Head of caudate nucleus (tissue), 42 donors: Measurements from ENCODE around the gene DTNB.

Source experiments
- DNase-seq, 42 donors: peaks; one replicate each; pipeline versions ENCODE4 v3.0.0 to v3.0.0-alpha.2; 2020 to 2021; ENCODE audit warnings: mixed read lengths in 7 of 42
- intact Hi-C: fragments of 100-400 bp; cut with DNase I; formaldehyde crosslinking; loops from one replicate; pipeline ENCODE4 v1.15.0; 2022

DTNB gene

DNA sequence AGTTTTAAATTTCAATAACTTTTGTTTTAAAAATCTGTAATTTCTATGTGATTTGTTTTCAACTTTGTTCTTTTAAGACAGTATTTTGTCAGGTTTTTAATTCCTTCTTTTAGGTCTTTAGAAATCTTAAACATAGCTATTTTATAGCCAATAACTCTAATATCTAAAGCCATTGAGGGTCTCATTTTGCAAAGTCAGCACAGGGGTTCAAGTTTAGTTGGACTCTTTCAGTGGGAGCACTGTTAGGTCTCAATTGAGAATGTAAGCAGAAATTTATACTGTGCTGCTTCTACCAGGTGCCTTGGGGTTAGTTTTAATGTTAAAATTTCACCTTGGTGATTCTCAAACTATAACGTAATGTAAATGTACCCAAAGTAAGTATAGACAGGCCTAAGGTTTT is 226.4 kb downstream of the DTNB start:
- intact Hi-C loops, result no loop called here
- no peak for DNase-seq

GRCh38 chr2:25446122-25446521 is 227.3 kb downstream of the DTNB start:
- DNase-seq, result no peak
- intact Hi-C loops, result no loop called here

DNA sequence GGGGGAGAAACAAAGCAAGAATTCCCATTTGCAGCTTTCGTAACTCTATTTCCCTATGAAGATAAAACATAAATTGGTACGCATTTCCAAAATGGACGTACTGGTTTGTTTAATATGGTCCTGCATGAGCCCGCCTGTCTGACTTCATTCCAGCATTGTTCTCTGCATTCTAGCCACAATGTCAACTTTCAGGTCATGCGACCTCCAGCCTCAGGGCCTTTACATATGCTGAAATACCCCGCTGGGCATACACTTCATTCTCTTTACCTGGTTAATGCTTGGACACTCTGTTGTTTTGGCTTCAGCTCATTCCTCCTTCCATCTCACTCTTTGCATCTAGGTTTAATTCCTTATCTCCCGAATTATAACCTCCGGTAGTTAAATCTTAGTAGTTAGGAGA is 227.9 kb downstream of the DTNB start:
- DNase-seq, result no peak
- intact Hi-C loops, result no loop called here

DNA sequence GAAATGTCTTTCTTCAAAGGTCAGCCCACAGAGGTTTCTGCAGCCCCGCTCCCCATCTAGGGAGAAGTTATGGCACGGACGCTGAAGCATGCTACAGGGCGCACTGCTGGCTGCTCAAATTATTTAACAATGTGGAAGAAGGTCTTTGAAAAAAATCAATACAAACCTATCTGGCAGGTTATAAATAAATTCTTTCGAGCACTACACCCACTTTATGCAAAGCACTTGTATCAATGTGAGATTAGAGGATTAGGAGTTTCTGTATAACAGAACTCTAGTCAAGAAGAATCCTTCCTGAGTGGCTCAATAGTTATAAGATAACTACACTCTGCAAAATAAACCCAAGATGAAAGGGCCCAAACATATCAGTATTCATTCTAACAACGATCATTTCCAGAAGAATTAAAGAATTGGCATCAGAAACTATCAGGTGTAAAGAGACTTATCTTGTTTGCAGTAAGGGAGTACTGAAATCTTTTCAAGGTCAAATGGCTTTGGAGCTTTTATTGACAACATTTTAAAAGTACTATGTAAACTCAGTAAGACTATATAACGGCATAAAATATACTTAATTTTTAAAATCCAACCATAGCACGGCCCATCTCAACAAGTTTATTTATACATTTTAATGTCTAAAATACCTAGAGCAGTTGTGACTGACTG is 228.6 kb downstream of the DTNB start:
- DNase-seq, result peak in 2 of 42 donors; percentile 11
- intact Hi-C loops, result no loop called here

DNA sequence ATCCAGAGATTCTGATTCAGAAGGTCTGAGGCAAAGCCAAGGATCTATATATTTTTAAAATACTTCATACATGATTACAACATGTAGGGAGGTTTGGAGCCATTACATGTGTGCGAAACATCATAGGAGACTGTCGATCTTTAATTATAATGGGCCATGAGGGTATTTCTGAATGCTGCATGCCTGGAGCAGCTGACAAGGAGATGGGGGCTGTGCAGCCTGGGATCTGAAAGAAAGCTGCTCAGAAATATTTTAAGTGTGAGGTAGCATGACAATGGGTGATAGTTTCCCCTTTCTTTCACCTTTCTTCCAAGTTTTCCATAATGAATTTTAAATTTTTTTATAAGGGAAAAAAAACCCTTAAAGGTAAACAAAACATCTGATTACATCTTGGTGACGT is 229.6 kb downstream of the DTNB start:
- intact Hi-C loops, result no loop called here
- DNase-seq, result no peak

DNA sequence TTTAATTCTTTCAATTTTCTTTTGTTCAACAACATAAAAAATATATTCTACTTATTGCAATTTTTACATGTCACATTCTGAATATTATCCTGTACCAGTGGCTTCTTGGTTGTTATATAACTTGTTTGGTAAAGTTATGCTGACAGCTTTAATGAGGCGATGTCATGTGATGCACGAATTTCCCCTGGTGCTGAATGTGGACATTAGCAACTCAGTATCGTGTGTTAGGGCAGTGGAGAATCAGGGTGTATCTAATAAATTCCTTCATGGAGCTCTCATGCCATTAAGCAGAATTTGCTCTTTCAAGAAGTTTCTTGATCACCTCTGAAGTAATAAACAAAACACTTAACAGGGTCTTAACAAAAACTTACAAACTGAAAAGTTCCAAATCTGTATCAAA is 232.0 kb downstream of the DTNB start:
- no peak for DNase-seq
- intact Hi-C loops, result no loop called here

DNA sequence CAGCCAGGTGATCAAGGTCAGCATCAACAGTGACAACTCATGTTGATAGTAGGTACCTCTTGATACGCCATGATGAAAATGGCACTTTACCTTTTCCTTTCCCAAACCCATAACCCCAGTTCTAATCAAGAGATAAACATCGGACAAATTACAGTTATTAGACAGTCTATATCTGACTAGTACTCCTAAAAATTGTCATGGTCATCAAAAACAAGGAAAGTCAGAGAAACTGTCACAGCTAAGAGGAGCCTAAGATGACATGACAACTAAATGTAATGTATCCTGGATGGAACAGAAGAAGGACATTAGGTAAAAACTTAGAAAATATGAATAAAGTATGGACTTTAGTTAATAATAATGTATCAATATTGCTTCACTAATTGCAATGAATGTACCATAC is 234.6 kb downstream of the DTNB start:
- intact Hi-C loops, result no loop called here
- DNase-seq, result no peak

DNA sequence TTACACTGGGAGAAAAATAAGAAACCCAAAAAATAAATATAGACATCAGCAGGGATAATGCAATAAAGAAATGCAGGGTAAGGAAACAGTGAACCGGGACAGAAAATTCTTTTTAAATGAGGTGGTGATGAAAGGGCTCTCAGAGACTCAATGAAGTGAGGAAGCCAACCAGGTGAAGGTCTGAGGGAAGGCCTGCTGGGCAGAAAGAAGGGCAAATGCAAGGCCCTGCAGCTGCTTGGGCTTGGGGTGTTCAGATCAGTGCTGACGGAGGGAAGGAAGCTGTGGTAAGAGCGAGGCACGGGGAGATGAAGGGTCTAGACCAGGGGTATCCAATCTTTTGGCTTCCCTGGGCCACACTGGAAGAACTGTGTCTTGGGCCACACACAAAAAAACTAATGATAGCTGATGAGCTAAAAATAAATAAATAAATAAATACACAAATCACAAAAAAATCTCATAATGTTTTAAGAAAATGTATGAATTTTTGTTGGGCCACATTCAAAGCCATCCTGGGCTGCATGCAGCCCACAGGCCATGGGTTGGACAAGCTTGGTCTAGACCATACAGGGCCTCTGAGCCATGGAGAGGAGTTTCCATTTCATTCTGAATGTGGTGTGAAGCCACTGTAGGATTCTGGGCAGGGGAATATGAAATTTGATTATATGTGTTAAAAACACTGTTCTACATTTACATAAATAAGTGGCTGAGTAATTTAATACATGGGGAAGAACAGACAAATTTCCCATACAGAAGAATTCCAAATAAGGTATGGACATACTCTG is 235.3 kb downstream of the DTNB start:
- intact Hi-C loops, result no loop called here
- no peak for DNase-seq

DNA sequence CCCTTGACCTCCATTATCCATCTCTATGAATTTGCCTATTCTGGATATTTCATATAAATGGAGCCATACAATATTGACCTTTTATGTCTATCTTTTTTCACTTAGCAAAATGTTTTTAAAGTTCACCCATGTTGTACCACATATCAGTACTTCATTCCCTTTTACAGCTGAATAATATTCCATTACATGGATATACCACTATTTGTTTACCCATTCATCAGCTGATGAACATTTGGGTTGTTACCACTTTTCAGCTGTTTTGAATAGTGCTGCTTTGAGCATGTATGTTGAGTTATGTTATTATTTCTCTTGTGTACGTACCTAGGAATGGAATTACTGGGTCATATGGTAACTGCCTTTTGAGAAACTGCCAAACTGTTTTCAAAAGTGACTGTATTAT is 238.0 kb downstream of the DTNB start:
- intact Hi-C loops, result no loop called here
- no peak for DNase-seq

GRCh38 chr2:25431604-25432003 is 241.8 kb downstream of the DTNB start:
- intact Hi-C loops, result no loop called here
- no peak for DNase-seq

DNA sequence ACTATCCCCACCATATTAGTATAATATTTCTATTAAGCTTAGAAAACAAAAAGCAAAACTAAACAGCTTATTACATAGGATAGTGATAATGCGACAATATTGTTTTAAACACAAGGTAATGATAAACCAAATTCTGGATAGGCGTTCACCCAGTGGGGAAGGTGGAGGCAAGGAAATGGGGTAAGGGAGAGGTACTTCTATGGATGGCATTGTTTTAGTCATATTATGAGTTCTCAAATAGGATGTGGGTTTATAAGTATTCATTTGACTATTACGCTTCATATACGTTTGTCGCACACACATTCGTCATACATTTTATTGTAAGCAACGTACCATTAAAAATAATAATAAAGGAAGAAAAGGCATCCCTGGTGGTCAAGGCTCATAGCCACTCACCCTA is 242.8 kb downstream of the DTNB start:
- intact Hi-C loops, result no loop called here

DNA sequence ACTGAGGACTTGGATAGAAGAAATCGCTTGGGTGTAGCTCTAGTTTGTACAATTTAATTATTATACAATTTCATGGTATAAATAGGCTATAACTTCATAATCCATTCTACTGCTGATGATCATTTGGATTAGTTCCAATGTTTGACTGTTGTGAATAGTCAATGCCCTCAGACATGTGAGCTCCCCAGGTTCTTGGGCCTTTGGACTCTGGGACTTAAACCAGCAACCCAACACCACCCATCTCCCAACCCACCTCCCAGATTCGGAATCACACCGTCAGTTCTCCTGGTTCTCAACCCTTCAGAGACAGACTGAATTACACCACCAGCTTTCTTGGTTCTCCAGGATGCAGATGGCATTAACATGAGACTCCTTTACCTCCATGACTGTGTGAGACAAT is 247.1 kb downstream of the DTNB start:
- no peak for DNase-seq
- intact Hi-C loops, result no loop called here

More for the DNA sequence above, 242.8 kb downstream of the DTNB start:
- DNase-seq, result no peak

DNA sequence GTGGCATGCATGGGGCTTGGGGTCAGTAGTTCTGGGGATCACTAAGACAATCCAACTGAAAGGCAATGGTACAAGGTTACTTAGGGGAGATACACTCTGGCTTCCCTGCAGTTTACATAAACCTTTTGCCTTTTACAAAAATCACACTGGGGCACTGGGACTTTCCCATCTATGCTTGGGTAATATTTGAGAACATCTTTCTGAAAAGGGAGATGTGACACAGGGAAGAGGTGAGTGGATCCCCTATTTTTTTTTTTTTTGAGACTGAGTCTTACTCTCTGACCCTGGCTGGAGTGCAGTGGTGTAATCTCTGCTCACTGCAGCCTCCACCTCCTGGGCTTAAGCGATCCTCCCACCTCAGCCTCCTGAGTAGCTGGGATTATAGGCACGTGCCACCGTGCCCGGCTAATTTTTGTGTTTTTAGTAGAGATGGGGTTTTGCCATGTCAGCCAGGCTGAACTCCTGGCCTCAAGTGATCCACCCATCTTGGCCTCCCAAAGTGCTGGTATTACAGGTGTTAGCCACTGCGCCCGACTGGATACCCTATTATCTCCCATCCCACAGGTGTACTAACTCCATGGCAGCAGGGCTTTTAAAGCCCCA is 248.8 kb downstream of the DTNB start:
- intact Hi-C loops, result no loop called here

DNA sequence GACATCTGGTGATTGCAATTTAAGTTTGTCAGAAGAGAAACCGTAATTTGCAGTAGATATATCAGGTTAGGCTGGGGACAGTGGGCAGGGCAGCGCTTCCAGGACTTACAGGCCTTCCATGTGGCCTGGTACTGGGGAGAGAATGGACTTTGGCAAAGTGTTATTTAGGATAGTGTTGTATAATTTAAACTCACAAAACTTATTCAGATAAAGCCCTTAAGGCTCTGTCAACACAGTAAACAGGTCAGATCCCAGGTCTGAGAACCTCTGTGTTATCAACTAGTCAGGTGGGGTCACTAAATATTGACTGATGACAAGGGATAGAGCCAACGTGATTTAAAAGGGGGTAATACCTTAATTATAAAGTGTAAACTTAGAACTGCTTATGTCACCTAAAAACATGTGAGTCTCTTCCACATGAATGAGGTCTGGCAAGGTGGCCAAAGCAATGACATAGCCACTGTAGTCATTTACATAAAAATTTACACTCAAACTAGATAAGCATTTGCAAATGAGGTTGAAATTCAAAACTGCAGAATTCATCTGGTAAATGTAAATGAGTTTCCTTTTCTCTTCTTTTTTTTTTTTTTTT is 251.5 kb downstream of the DTNB start:
- DNase-seq, result no peak
- intact Hi-C loops, result no loop called here

More for the DNA sequence above, 248.8 kb downstream of the DTNB start:
- no peak for DNase-seq

- no peak for DNase-seq
- intact Hi-C loops, result no loop called here
These were observed 252.1 kb downstream of the DTNB start for GRCh38 chr2:25421289-25421688.

DNA sequence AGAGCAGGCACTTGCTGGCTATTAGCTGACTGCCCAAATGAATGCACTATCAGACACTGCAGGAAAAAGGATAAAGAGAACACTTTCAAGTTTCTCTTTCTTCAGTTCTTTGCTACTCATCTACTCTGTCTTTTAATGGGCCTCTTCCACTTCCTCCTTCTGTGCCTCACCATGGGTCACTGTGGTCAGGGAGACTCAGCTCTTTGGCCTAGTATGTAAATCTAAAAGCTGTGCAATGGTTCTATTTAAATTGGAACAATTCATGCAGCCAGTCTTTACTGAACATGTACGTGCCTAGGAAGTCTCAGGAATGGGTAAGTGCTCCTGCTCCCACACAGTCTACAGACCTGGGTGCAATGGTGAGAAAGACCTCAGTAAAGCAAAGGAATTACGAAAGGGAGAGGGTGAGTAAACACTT is 252.5 kb downstream of the DTNB start:
- intact Hi-C loops, result no loop called here
- peak in 2 of 42 donors; percentile 5 to 14 for DNase-seq

- intact Hi-C loops, result no loop called here
- DNase-seq, result no peak
These were observed 253.6 kb downstream of the DTNB start for GRCh38 chr2:25419678-25420242.

DNA sequence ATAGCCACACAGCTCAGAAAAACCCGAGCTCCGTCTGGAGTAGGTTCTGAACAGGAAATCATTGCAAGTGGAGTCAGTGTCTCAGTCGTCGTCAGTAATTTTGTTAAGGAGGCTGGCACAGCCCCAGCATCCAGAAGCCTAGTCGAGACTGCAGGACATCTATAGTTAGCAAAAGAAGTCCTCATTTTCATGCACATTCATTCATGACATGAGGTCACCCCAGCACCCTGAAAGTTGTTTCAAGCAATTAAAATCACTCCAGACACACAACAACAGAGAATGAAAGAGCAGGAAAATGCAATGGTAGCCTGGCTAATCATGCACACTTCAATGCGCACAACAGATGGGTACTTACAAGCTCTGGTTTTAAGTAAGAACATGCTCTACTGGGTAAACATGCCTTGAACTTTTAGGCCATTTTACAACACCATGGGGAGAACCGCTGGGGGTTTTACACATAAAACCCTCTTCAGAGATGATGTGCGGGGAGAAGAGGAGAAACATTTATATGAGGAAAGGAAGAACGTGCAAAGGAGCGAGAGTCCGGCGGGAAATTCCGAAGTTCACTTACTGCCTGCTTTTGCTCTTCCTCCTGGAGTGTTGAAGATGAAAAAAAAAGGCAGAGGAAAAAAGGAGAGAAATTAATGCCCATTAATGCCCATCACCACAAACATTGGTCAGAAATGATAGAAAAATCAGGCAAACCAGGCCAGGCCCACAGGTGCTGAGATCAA is 254.3 kb downstream of the DTNB start:
- intact Hi-C loops, result no loop called here
- DNase-seq, result no peak

DNA sequence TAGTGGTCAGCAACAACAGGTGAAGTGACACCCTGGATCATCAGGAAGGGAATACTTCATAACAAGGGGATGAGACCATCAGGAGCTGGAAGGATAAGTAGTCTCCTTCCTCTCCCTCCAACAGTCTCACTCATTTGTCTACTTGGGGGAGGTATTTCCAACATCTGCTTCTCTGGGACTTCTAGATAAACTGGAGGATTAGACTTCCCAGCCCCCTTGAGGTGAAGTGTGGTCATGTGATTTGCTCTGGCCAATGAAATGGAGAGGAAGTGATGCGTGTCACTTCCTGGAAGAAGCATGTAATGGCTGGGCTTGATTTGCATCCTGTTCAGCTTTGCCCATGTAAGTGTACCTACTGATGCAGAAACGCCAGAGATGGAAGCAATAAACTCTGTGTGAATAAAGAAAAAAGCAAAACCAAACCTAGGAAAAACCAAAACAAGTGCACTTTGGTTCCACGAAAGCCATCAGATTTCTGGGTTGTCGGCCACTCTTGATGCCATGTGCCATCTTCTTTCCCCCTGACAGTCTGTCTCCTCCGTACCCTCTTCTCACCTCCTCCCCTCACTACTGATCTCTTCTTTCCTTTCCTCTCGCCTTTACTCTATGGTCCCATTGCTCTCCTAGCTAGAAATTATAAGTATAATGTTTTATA is 255.5 kb downstream of the DTNB start:
- no peak for DNase-seq
- intact Hi-C loops, result no loop called here
